PC-3 (cell line): ENCODE results near the gene MACROD2.

Experiments
- CTCF ChIP-seq: fragments of 300-600 bp; sonication (generic); conservative IDR thresholded peaks from 2 replicates; pipeline ENCODE4 v1.5.1; 2017; ENCODE audit warnings: antibody characterized with exemption, low read depth, mild to moderate bottlenecking, low read length
- EZH2 ChIP-seq: fragments of 300-600 bp; sonication (generic); IDR thresholded peaks from one replicate; pipeline ENCODE4 v1.6.1; 2017; ENCODE audit warnings: antibody characterized with exemption, mild to moderate bottlenecking, low read length; ENCODE audit not compliant: unreplicated experiment
- EZH2phosphoT487 ChIP-seq: fragments of 300-600 bp; sonication (generic); IDR thresholded peaks from 2 replicates; pipeline ENCODE4 v1.6.1; 2018; ENCODE audit warnings: mild to moderate bottlenecking, antibody characterized with exemption, low read length, borderline replicate concordance

GRCh38 chr20:15227102-15227501, 1231.8 kb downstream of the MACROD2 start:
- no peak for TF ChIP-seq EZH2phosphoT487
- TF ChIP-seq CTCF = no peak
- no peak for TF ChIP-seq EZH2
